NCI-H774 (cell line): ENCODE data around the gene HBEGF.

ENCODE experiments used
- DNase-seq: peaks from one replicate; lab custom pipeline; 2025; lab: John Stamatoyannopoulos, UW

HBEGF gene

GRCh38 chr5:140346348-140347221, at the start of gene HBEGF:
TSS of gene HBEGF (minus strand) at chr5:140346603. CDS start at chr5:140346328, 275 bp downstream.
- DNase-seq, result peak; percentile 66

- DNase-seq, result no peak
Measured at GRCh38 chr5:140393738-140394137, 47.3 kb upstream of the HBEGF start.

GRCh38 chr5:140391732-140392131, 45.3 kb upstream of the HBEGF start:
- no peak for DNase-seq

GRCh38 chr5:140391312-140391711, 44.9 kb upstream of the HBEGF start:
- DNase-seq, result no peak

GRCh38 chr5:140388052-140388451, 41.6 kb upstream of the HBEGF start:
- no peak for DNase-seq

GRCh38 chr5:140383300-140383699, 36.9 kb upstream of the HBEGF start:
- DNase-seq, result no peak

GRCh38 chr5:140382866-140383265, 36.5 kb upstream of the HBEGF start:
- DNase-seq, result no peak

- no peak for DNase-seq
Measured at GRCh38 chr5:140381972-140382371, 35.6 kb upstream of the HBEGF start.

GRCh38 chr5:140381351-140381750, 34.9 kb upstream of the HBEGF start:
- DNase-seq, result no peak

- peak; percentile 43 for DNase-seq
Measured at GRCh38 chr5:140372971-140373487, 26.6 kb upstream of the HBEGF start.

GRCh38 chr5:140371356-140372151, 25.2 kb upstream of the HBEGF start:
- no peak for DNase-seq

GRCh38 chr5:140367256-140368013, 21.0 kb upstream of the HBEGF start:
- no peak for DNase-seq

- DNase-seq, result no peak
Measured at GRCh38 chr5:140366589-140367255, 20.3 kb upstream of the HBEGF start.

- no peak for DNase-seq
Measured at GRCh38 chr5:140365941-140366340, 19.5 kb upstream of the HBEGF start.

GRCh38 chr5:140365282-140365681, 18.9 kb upstream of the HBEGF start:
- no peak for DNase-seq

- no peak for DNase-seq
Measured at GRCh38 chr5:140364472-140364765, 18.0 kb upstream of the HBEGF start.

- no peak for DNase-seq
Measured at GRCh38 chr5:140363631-140364471, 17.4 kb upstream of the HBEGF start.

- peak; percentile 47 for DNase-seq
Measured at GRCh38 chr5:140362875-140363630, 16.6 kb upstream of the HBEGF start.

GRCh38 chr5:140362311-140362710, 15.9 kb upstream of the HBEGF start:
- no peak for DNase-seq

GRCh38 chr5:140361901-140362300, 15.5 kb upstream of the HBEGF start:
- DNase-seq, result no peak
